OCI-LY7 (cell line): ENCODE data around the gene FOXE1. TPM values are rescaled to one million over a fixed set of nuclear protein-coding genes. Genes with fewer than 3 reads are reported as not detected.

Experiments used
- BruUV-seq: library from RNA; stranded (reverse); fragments of 400-500 nt; replicated peaks from 2 replicates; lab custom pipeline; 2021; lab: Mats Ljungman, UMichigan
- CTCF ChIA-PET: fragments of 300-600 bp; sonication (Branson Sonifier 250); formaldehyde crosslinking; loops from one replicate; lab custom pipeline; 2022; ENCODE audit warnings: antibody characterized with exemption; ENCODE audit not compliant: unreplicated experiment; lab: Charles Lee
- POLR2A ChIA-PET: fragments of 300-600 bp; sonication (Branson Sonifier 250); formaldehyde crosslinking; loops from one replicate; lab custom pipeline; 2022; ENCODE audit warnings: antibody characterized with exemption; lab: Charles Lee
- DNase-seq: peaks from one replicate; pipeline ENCODE4 v3.0.0-alpha.2; 2015; ENCODE audit warnings: low spot score
- H2AFZ ChIP-seq: fragments of 200-600 bp; sonication (generic), shearing (Covaris generic); 2 replicates; pipeline ENCODE4 v1.6.1; 2014; ENCODE audit warnings: mild to moderate bottlenecking, antibody characterized with exemption, low read length, moderate library complexity
- H3K27ac ChIP-seq: fragments of 200-600 bp; sonication (generic); 2 replicates; pipeline ENCODE4 v1.5.1; 2014; ENCODE audit warnings: mixed run types, low read depth, mild to moderate bottlenecking, moderate library complexity, low read length, inconsistent platforms; ENCODE audit not compliant: poor library complexity, severe bottlenecking
- H3K36me3 ChIP-seq: fragments of 200-600 bp; sonication (generic); 2 replicates; pipeline ENCODE4 v1.6.1; 2014; ENCODE audit warnings: mild to moderate bottlenecking, antibody characterized with exemption, low read length, moderate library complexity, mixed read lengths; ENCODE audit not compliant: insufficient read depth
- H3K4me1 ChIP-seq: fragments of 200-600 bp; sonication (generic); 2 replicates; pipeline ENCODE4 v1.5.1; 2014; ENCODE audit warnings: mild to moderate bottlenecking, low read length; ENCODE audit not compliant: insufficient read depth, poor library complexity, severe bottlenecking
- H3K4me2 ChIP-seq: fragments of 200-600 bp; sonication (generic); 2 replicates; pipeline ENCODE4 v1.6.1; 2014; ENCODE audit warnings: mild to moderate bottlenecking, low read length
- H3K4me3 ChIP-seq: fragments of 200-600 bp; sonication (generic); 2 replicates; pipeline ENCODE4 v1.5.1; 2014; ENCODE audit warnings: mild to moderate bottlenecking, low read depth, low read length; ENCODE audit not compliant: poor library complexity, severe bottlenecking
- H3K79me2 ChIP-seq: fragments of 200-600 bp; sonication (generic); 2 replicates; pipeline ENCODE4 v1.6.1; 2016; ENCODE audit warnings: low read depth, mild to moderate bottlenecking, low read length, moderate library complexity, mixed read lengths; ENCODE audit not compliant: insufficient read depth
- H3K9me2 ChIP-seq: fragments of 200-600 bp; sonication (generic); 2 replicates; pipeline ENCODE4 v1.6.1; 2016; ENCODE audit warnings: mild to moderate bottlenecking, low read length, mixed read lengths; ENCODE audit not compliant: insufficient read depth
- H3K9me3 ChIP-seq: fragments of 200-600 bp; sonication (generic); 2 replicates; pipeline ENCODE4 v1.6.1; 2014; ENCODE audit warnings: mild to moderate bottlenecking, mixed run types, low read length, mixed read lengths
- H4K20me1 ChIP-seq: fragments of 200-600 bp; sonication (generic); 2 replicates; pipeline ENCODE4 v1.6.1; 2014; ENCODE audit warnings: mild to moderate bottlenecking, antibody characterized with exemption, low read length, moderate library complexity, mixed read lengths; ENCODE audit not compliant: insufficient read depth
- EZH2phosphoT487 ChIP-seq: fragments of 200-600 bp; sonication (generic); IDR thresholded peaks from 2 replicates; pipeline ENCODE4 v1.6.1; 2018; ENCODE audit warnings: low read depth, borderline replicate concordance, mild to moderate bottlenecking, mixed run types, antibody characterized with exemption, low read length, moderate library complexity, mixed read lengths
- intact Hi-C: fragments of 100-400 bp; cut with micrococcal nuclease; formaldehyde crosslinking; loops from one replicate; pipeline ENCODE4 v1.10.0; 2022; ENCODE audit not compliant: unreplicated experiment
- total RNA-seq, 2 experiments: library from RNA; depleted of rRNA in 1 of 2; stranded (reverse); fragments of >200 nt in 1 of 2; shearing (Covaris generic) in 1 of 2; gene quantifications; 2 replicates each; pipeline ENCODE4 v1.2.3, GENCODE V29; 2014 to 2022
- TF ChIP-seq, protein P1 (sequence below): fragments of 200-600 bp; sonication (generic); conservative IDR thresholded peaks from 2 replicates; pipeline ENCODE4 v1.5.1; 2014; ENCODE audit warnings: mild to moderate bottlenecking, antibody characterized with exemption, low read length, moderate library complexity, mixed read lengths

FOXE1 gene
- total RNA-seq, 2 experiments from 2014 or later, result not detected

DNA sequence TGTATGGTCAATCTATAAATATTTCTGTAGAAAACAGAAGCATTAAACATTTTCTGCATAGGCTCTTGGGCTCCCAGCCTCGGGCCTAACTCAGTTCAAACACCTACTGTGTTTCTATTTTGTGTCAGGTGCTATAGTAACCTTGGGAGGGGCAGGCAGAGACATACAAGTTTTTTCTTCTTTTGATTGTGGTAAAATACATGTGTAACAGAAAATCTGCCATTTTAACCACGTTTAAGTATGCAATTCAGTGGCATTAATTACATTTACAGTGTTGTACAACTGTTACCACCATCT lies 40.8 kb upstream of the FOXE1 start:
- TF ChIP-seq EZH2phosphoT487, result no peak
- TF ChIP-seq, protein P1, sequence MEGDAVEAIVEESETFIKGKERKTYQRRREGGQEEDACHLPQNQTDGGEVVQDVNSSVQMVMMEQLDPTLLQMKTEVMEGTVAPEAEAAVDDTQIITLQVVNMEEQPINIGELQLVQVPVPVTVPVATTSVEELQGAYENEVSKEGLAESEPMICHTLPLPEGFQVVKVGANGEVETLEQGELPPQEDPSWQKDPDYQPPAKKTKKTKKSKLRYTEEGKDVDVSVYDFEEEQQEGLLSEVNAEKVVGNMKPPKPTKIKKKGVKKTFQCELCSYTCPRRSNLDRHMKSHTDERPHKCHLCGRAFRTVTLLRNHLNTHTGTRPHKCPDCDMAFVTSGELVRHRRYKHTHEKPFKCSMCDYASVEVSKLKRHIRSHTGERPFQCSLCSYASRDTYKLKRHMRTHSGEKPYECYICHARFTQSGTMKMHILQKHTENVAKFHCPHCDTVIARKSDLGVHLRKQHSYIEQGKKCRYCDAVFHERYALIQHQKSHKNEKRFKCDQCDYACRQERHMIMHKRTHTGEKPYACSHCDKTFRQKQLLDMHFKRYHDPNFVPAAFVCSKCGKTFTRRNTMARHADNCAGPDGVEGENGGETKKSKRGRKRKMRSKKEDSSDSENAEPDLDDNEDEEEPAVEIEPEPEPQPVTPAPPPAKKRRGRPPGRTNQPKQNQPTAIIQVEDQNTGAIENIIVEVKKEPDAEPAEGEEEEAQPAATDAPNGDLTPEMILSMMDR, result no peak
- BruUV-seq, result no TSS peak
- no peaks in the 10 kb centered on the region for H3K36me3 ChIP-seq
- no peak overlapping the region for H3K27ac ChIP-seq
- H3K4me1 ChIP-seq, result no peaks in the 10 kb centered on the region
- DNase-seq, result no peak
- no peak overlapping the region for H2AFZ ChIP-seq
- no peak overlapping the region for H3K4me3 ChIP-seq
- no peaks in the 10 kb centered on the region for H3K9me2 ChIP-seq
- intact Hi-C loops, result no loop called here
- CTCF ChIA-PET, result no interaction called here
- H3K79me2 ChIP-seq, result no peaks in the 10 kb centered on the region
- no peak overlapping the region for H3K4me2 ChIP-seq
- H3K9me3 ChIP-seq, result 0 out of 2 replicates have a peak, but pooled peaks cover 5% of the 10 kb centered on the region
- POLR2A ChIA-PET, result no interaction called here
- no peaks in the 10 kb centered on the region for H4K20me1 ChIP-seq

DNA sequence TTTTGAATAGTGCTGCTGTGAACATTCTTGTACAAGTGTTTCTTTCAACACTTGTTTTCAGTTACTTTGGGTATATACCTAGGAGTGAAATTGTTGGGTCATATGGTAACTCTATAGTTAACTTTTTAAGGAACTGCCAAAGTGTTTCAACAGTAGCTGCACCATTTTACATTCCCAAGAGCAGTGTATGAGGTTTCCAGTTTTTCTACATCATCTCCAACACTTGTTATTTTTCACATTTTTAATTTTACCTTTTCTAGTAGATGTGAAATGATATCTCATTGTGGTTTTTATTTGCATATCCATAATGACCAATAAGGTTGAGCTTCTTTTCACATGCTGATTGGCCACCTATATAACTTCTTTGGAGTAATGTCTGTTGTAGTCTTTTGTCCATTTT lies 40.0 kb upstream of the FOXE1 start:
- no peaks in the 10 kb centered on the region for H3K4me1 ChIP-seq
- no peaks in the 10 kb centered on the region for H3K36me3 ChIP-seq
- no peak overlapping the region for H3K27ac ChIP-seq
- H3K4me2 ChIP-seq, result no peak overlapping the region
- H3K9me2 ChIP-seq, result no peaks in the 10 kb centered on the region
- no peak for DNase-seq
- no peaks in the 10 kb centered on the region for H3K79me2 ChIP-seq
- TF ChIP-seq EZH2phosphoT487, result no peak
- TF ChIP-seq, protein P1, result no peak
- no peak overlapping the region for H2AFZ ChIP-seq
- no peak overlapping the region for H3K4me3 ChIP-seq
- intact Hi-C loops, result no loop called here
- BruUV-seq, result no TSS peak
- ChIA-PET POLR2A (interaction anchor here (0.6 kb wide), 1 partner anchor 48 kb away, joined by 5 read pairs; no protein-coding TSS in a partner anchor), CTCF (no interaction called here)
- H4K20me1 ChIP-seq, result no peaks in the 10 kb centered on the region
- H3K9me3 ChIP-seq, result 0 out of 2 replicates have a peak, but pooled peaks cover 5% of the 10 kb centered on the region

DNA sequence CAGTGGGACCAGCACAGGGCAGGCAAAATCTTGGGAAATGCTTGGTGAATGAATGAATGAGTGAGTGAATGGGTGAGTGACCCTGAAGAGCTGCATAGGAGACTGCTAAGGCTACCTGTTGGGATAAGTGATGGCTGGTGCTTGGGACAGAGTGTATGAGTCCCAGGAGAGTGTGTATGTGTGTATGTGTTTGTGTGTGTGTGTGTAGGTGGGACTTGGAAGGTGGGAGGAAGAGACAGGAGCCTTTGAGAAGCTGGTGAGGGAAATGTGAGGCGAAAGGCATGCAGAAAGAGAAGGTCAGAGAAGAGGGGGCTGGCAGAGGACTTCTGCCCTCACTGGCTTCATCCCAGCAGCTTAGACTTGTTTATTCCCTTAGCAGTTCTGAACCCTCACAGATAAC lies 33.3 kb upstream of the FOXE1 start:
- H3K27ac ChIP-seq, result no peak overlapping the region
- H3K4me2 ChIP-seq, result no peak overlapping the region
- H3K9me3 ChIP-seq, result no peaks in the 10 kb centered on the region
- no peaks in the 10 kb centered on the region for H3K9me2 ChIP-seq
- TF ChIP-seq, protein P1, result no peak
- H4K20me1 ChIP-seq, result no peaks in the 10 kb centered on the region
- intact Hi-C loops, result no loop called here
- ChIA-PET CTCF (no interaction called here), POLR2A (interaction anchor here (0.6 to 0.7 kb wide), 4 partner anchors 67 to 467 kb away, joined by 3 to 5 read pairs (median 4); no protein-coding TSS in a partner anchor)
- no peak for DNase-seq
- H3K36me3 ChIP-seq, result no peaks in the 10 kb centered on the region
- BruUV-seq, result no TSS peak
- no peaks in the 10 kb centered on the region for H3K79me2 ChIP-seq
- H3K4me3 ChIP-seq, result no peak overlapping the region
- H2AFZ ChIP-seq, result no peak overlapping the region
- no peaks in the 10 kb centered on the region for H3K4me1 ChIP-seq
